SK-N-SH treated with all-trans-retinoic acid at 6 μM for 48 hours (cell line): ENCODE results near the gene BMP8A.
"Not testable (repeated sequence)": the region's sequence is repeated elsewhere in the genome, so short reads cannot be mapped to it uniquely, and the experiment has no call there.

Source experiments
- ATAC-seq: fragments of 200-7000 bp; cut with Tn5 transposase; 3 replicates; pipeline ENCODE4 v1.9.1; 2020; ENCODE audit warnings: mild to moderate bottlenecking, moderate library complexity
- ARNTL ChIP-seq: fragments of 450-650 bp; formaldehyde crosslinking; IDR thresholded peaks from 2 replicates; pipeline ENCODE4 v1.5.0; 2020; ENCODE audit warnings: low read depth, mild to moderate bottlenecking, moderate library complexity, borderline replicate concordance
- BACH2 ChIP-seq: fragments of 250-450 bp; sonication (Bioruptor Pico); IDR thresholded peaks from 2 replicates; pipeline ENCODE4 v1.9.0; 2021; ENCODE audit warnings: mild to moderate bottlenecking, borderline replicate concordance
- CREB5 ChIP-seq: fragments of 250-450 bp; sonication (Bioruptor Pico); IDR thresholded peaks from 2 replicates; pipeline ENCODE4 v1.5.1; 2020; ENCODE audit warnings: low read depth, mild to moderate bottlenecking, moderate library complexity
- CSDC2 ChIP-seq: fragments of 250-450 bp; sonication (Bioruptor Pico); IDR thresholded peaks from 2 replicates; pipeline ENCODE4 v1.5.0; 2020; ENCODE audit warnings: mild to moderate bottlenecking, moderate library complexity
- CSRNP3 ChIP-seq: fragments of 250-450 bp; sonication (Bioruptor Pico); IDR thresholded peaks from 2 replicates; pipeline ENCODE4 v1.5.1; 2021; ENCODE audit warnings: mild to moderate bottlenecking, moderate library complexity
- GLIS3 ChIP-seq: fragments of 250-450 bp; sonication (Bioruptor Pico); IDR thresholded peaks from 2 replicates; pipeline ENCODE4 v1.5.0; 2020; ENCODE audit warnings: mild to moderate bottlenecking, moderate library complexity
- ISL1 ChIP-seq: fragments of 250-450 bp; sonication (Bioruptor Pico); IDR thresholded peaks from 2 replicates; pipeline ENCODE4 v2.1.2; 2022; ENCODE audit warnings: mild to moderate bottlenecking, moderate library complexity
- OSR1 ChIP-seq: fragments of 250-450 bp; sonication (Bioruptor Pico); IDR thresholded peaks from 2 replicates; pipeline ENCODE4 v1.8.0; 2022; ENCODE audit warnings: moderate library complexity, mild to moderate bottlenecking, inconsistent platforms
- POU6F1 ChIP-seq: fragments of 250-450 bp; sonication (Bioruptor Pico); IDR thresholded peaks from 2 replicates; pipeline ENCODE4 v1.8.0; 2021; ENCODE audit warnings: low read depth, mild to moderate bottlenecking, moderate library complexity, borderline replicate concordance
- PPARA ChIP-seq: fragments of 250-450 bp; sonication (Bioruptor Pico); IDR thresholded peaks from 2 replicates; pipeline ENCODE4 v1.5.0; 2020; ENCODE audit warnings: mild to moderate bottlenecking, borderline replicate concordance
- RARB ChIP-seq: fragments of 250-450 bp; sonication (Bioruptor Pico); IDR thresholded peaks from 2 replicates; pipeline ENCODE4 v1.8.0; 2021; ENCODE audit warnings: mild to moderate bottlenecking, moderate library complexity
- SNAI2 ChIP-seq: fragments of 250-450 bp; sonication (Bioruptor Pico); IDR thresholded peaks from 2 replicates; pipeline ENCODE4 v1.5.0; 2020; ENCODE audit warnings: mild to moderate bottlenecking, moderate library complexity
- TCF4 ChIP-seq: fragments of 250-450 bp; sonication (Bioruptor Pico); IDR thresholded peaks from 2 replicates; pipeline ENCODE4 v1.8.0; 2021; ENCODE audit warnings: mild to moderate bottlenecking, moderate library complexity, borderline replicate concordance
- TSHZ2 ChIP-seq: fragments of 250-450 bp; sonication (Bioruptor Pico); IDR thresholded peaks from 2 replicates; pipeline ENCODE4 v1.5.0; 2020; ENCODE audit warnings: mild to moderate bottlenecking, moderate library complexity
- ZC3H10 ChIP-seq: fragments of 250-450 bp; sonication (Bioruptor Pico); IDR thresholded peaks from 2 replicates; pipeline ENCODE4 v1.5.1; 2021; ENCODE audit warnings: mild to moderate bottlenecking, moderate library complexity
- ZFP3 ChIP-seq: fragments of 250-450 bp; sonication (Bioruptor Pico); IDR thresholded peaks from 2 replicates; pipeline ENCODE4 v1.5.0; 2020; ENCODE audit warnings: mild to moderate bottlenecking, moderate library complexity
- ZFP30 ChIP-seq: fragments of 450-650 bp; formaldehyde crosslinking; IDR thresholded peaks from 2 replicates; pipeline ENCODE4 v1.5.0; 2022; ENCODE audit warnings: mild to moderate bottlenecking, moderate library complexity
- ZNF565 ChIP-seq: fragments of 450-650 bp; formaldehyde crosslinking; conservative IDR thresholded peaks from 2 replicates; pipeline ENCODE4 v1.5.0; 2020; ENCODE audit warnings: low read depth, mild to moderate bottlenecking, moderate library complexity
- ZNF70 ChIP-seq: fragments of 450-650 bp; formaldehyde crosslinking; IDR thresholded peaks from 2 replicates; pipeline ENCODE4 v1.5.0; 2020; ENCODE audit warnings: mild to moderate bottlenecking, moderate library complexity
- ZNF8 ChIP-seq: fragments of 450-650 bp; formaldehyde crosslinking; IDR thresholded peaks from 2 replicates; pipeline ENCODE4 v1.5.0; 2020; ENCODE audit warnings: mild to moderate bottlenecking, moderate library complexity

The BMP8A gene

GRCh38 chr1:39458991-39459390 lies 32.4 kb upstream of the BMP8A start:
- no peak for ATAC-seq
- no peak for TF ChIP-seq ZC3H10 (CRISPR knock-in tag)
- TF ChIP-seq ZNF565 (CRISPR knock-in tag), result no peak
- no peak for TF ChIP-seq CSRNP3 (CRISPR knock-in tag)
- no peak for TF ChIP-seq ZFP30
- no peak for TF ChIP-seq OSR1 (CRISPR knock-in tag)
- TF ChIP-seq, all 23 proteins: peak for 0

GRCh38 chr1:39462074-39462473 lies 29.4 kb upstream of the BMP8A start:
- no peak for TF ChIP-seq GLIS3 (CRISPR knock-in tag)
- no peak for TF ChIP-seq PPARA (CRISPR knock-in tag)
- TF ChIP-seq TSHZ2, result no peak
- no peak for TF ChIP-seq ARNTL
- no peak for TF ChIP-seq POU6F1 (CRISPR knock-in tag)
- no peak for TF ChIP-seq RARB (CRISPR knock-in tag)
- TF ChIP-seq BACH2 (CRISPR knock-in tag), result no peak
- no peak for TF ChIP-seq OSR1 (CRISPR knock-in tag)
- no peak for TF ChIP-seq ZNF565 (CRISPR knock-in tag)
- no peak for TF ChIP-seq ZNF70 (CRISPR knock-in tag)
- TF ChIP-seq CSRNP3 (CRISPR knock-in tag), result no peak
- no peak for TF ChIP-seq CREB5
- no peak for TF ChIP-seq ISL1 (CRISPR knock-in tag)
- TF ChIP-seq CSDC2 (CRISPR knock-in tag), result no peak
- TF ChIP-seq ZNF8 (CRISPR knock-in tag), result no peak
- TF ChIP-seq SNAI2 (CRISPR knock-in tag), result no peak
- TF ChIP-seq TCF4 (CRISPR knock-in tag), result no peak
- no peak for TF ChIP-seq ZFP30
- no peak for ATAC-seq

- TF ChIP-seq CREB5, result no peak
- no peak for TF ChIP-seq ZNF70 (CRISPR knock-in tag)
- TF ChIP-seq CSRNP3 (CRISPR knock-in tag), result no peak
- TF ChIP-seq ZFP3, result no peak
- no peak for TF ChIP-seq ZNF565 (CRISPR knock-in tag)
- TF ChIP-seq ZC3H10 (CRISPR knock-in tag), result no peak
- no peak for TF ChIP-seq TCF4 (CRISPR knock-in tag)
- no peak for TF ChIP-seq ZNF8 (CRISPR knock-in tag)
- no peak for TF ChIP-seq SNAI2 (CRISPR knock-in tag)
- ATAC-seq, result no peak
These were observed 24.9 kb upstream of the BMP8A start for GRCh38 chr1:39466413-39467107.

- ATAC-seq, result not testable (repeated sequence)
These were observed 24.2 kb upstream of the BMP8A start for GRCh38 chr1:39467108-39467720.
